Activated CD8-positive, alpha-beta T cell treated with anti-CD3 and anti-CD28 coated beads, Interleukin-2, amount 10 ng/mL, durations not matched to agents 7 days and 5 days (primary cell): ENCODE data around the gene CD69. TPM values are rescaled to one million over a fixed set of nuclear protein-coding genes. Genes with fewer than 3 reads are reported as not detected.

ENCODE experiments used
- ATAC-seq: fragments of 150-1000 bp; cut with Tn5 transposase; one replicate; pipeline ENCODE4 v1.10.0; 2021; ENCODE audit warnings: moderate library complexity
- CTCF ChIA-PET: fragments of 350-600 bp; sonication (Branson Sonifier 250); formaldehyde crosslinking; loops from one replicate; lab custom pipeline; 2021; ENCODE audit warnings: antibody characterized with exemption; lab: Charles Lee
- POLR2A ChIA-PET: fragments of 350-600 bp; sonication (Branson Sonifier 250); formaldehyde crosslinking; loops from one replicate; lab custom pipeline; 2021; ENCODE audit warnings: antibody characterized with exemption; lab: Charles Lee
- DNase-seq: peaks from one replicate; pipeline ENCODE4 v3.0.0-alpha.2; 2020
- H3K27ac Mint-ChIP-seq: one replicate; pipeline ENCODE4 v1.8.0; 2021; ENCODE audit warnings: mild to moderate bottlenecking, mixed read lengths
- H3K27me3 Mint-ChIP-seq: one replicate; pipeline ENCODE4 v1.8.0; 2021; ENCODE audit warnings: low read depth, mixed read lengths
- H3K36me3 Mint-ChIP-seq: one replicate; pipeline ENCODE4 v1.8.0; 2021; ENCODE audit warnings: low read depth, mixed read lengths
- H3K4me1 Mint-ChIP-seq: one replicate; pipeline ENCODE4 v1.8.0; 2021; ENCODE audit warnings: low read depth, mixed read lengths
- H3K4me3 Mint-ChIP-seq: one replicate; pipeline ENCODE4 v1.8.0; 2021; ENCODE audit warnings: mild to moderate bottlenecking, mixed read lengths
- H3K9me3 Mint-ChIP-seq: one replicate; pipeline ENCODE4 v1.8.0; 2022; ENCODE audit warnings: mixed read lengths; ENCODE audit not compliant: insufficient read depth
- total RNA-seq, 2 experiments: library from RNA; stranded (reverse); gene quantifications; one replicate each; pipeline ENCODE4 v1.2.3, GENCODE V29; 2021

Gene CD69
- total RNA-seq, 2 experiments from 2014 or later: 115 to 116 TPM

- POLR2A ChIA-PET: interaction anchor here (0.6 to 9.4 kb wide), 6 partner anchors 40 to 148 kb away, joined by 3 to 494 read pairs (median 4); partner anchors contain the start of genes CD69, CLEC2B and CLEC2D
- Mint-ChIP-seq H3K27ac (peak overlapping the region; percentile 86), H3K36me3 (peaks cover 17% of the 10 kb centered on the region), H3K9me3 (peaks cover 5% of the 10 kb centered on the region), H3K4me3 (peak overlapping the region; percentile 67), H3K4me1 (peaks cover 65% of the 10 kb centered on the region), H3K27me3 (no peaks in the 10 kb centered on the region)
- no peak for ATAC-seq
- CTCF ChIA-PET: interaction anchor here (1.3 to 10.7 kb wide), 5 partner anchors 14 to 126 kb away, joined by 3 to 855 read pairs (median 54); partner anchors contain the start of genes CD69 and CLEC2D
- no peak for DNase-seq
These were observed 35.2 kb upstream of the CD69 start for GRCh38 chr12:9795945-9796344.

GRCh38 chr12:9794484-9795093 lies 33.9 kb upstream of the CD69 start:
- CTCF ChIA-PET: interaction anchor here (0.9 to 10.7 kb wide), 4 partner anchors 14 to 52 kb away, joined by 3 to 855 read pairs (median 14); partner anchors contain the start of gene CD69
- POLR2A ChIA-PET: interaction anchor here (0.7 to 9.4 kb wide), 8 partner anchors 13 to 77 kb away, joined by 3 to 494 read pairs (median 4); partner anchors contain the start of genes CD69 and CLEC2B
- Mint-ChIP-seq H3K4me1 (peaks cover 67% of the 10 kb centered on the region), H3K4me3 (peak overlapping the region; percentile 67), H3K9me3 (peaks cover 13% of the 10 kb centered on the region), H3K27ac (peak overlapping the region; percentile 86), H3K36me3 (peaks cover 26% of the 10 kb centered on the region), H3K27me3 (no peaks in the 10 kb centered on the region)
- DNase-seq (no peak), ATAC-seq (peak; percentile 41)

- Mint-ChIP-seq H3K27me3 (no peaks in the 10 kb centered on the region), H3K36me3 (peaks cover 31% of the 10 kb centered on the region), H3K4me3 (peak overlapping the region; percentile 67), H3K4me1 (peaks cover 67% of the 10 kb centered on the region), H3K9me3 (peaks cover 13% of the 10 kb centered on the region), H3K27ac (peak overlapping the region; percentile 86)
- ChIA-PET CTCF (interaction anchor here (0.9 to 10.7 kb wide), 4 partner anchors 13 to 51 kb away, joined by 3 to 855 read pairs (median 14); partner anchors contain the start of gene CD69), POLR2A (interaction anchor here (0.7 to 9.4 kb wide), 5 partner anchors 20 to 78 kb away, joined by 3 to 494 read pairs (median 4); partner anchors contain the start of genes CD69 and CLEC2B)
- ATAC-seq: peak; percentile 8
- DNase-seq: no peak
These were observed 33.2 kb upstream of the CD69 start for GRCh38 chr12:9793779-9794395.

- Mint-ChIP-seq H3K27ac (peak overlapping the region; percentile 86), H3K36me3 (peaks cover 31% of the 10 kb centered on the region), H3K9me3 (peaks cover 13% of the 10 kb centered on the region), H3K4me1 (peaks cover 67% of the 10 kb centered on the region), H3K4me3 (peak overlapping the region; percentile 67), H3K27me3 (no peaks in the 10 kb centered on the region)
- ATAC-seq (peak; percentile 17), DNase-seq (no peak)
- ChIA-PET CTCF (interaction anchor here (0.8 to 1.7 kb wide), 6 partner anchors 21 to 50 kb away, joined by 3 to 8 read pairs (median 3); partner anchors contain the start of gene CD69), POLR2A (interaction anchor here (9.4 kb wide), 1 partner anchor 38 kb away, joined by 494 read pairs; the partner anchor contains the start of gene CD69)
These were observed 32.4 kb upstream of the CD69 start for GRCh38 chr12:9792961-9793617.

- DNase-seq: no peak
- CTCF ChIA-PET: interaction anchor here (0.8 to 1.7 kb wide), 6 partner anchors 22 to 50 kb away, joined by 3 to 8 read pairs (median 3); partner anchors contain the start of gene CD69
- Mint-ChIP-seq H3K36me3 (peaks cover 31% of the 10 kb centered on the region), H3K4me1 (peaks cover 70% of the 10 kb centered on the region), H3K27me3 (no peaks in the 10 kb centered on the region), H3K4me3 (no peak overlapping the region), H3K27ac (no peak overlapping the region), H3K9me3 (peaks cover 13% of the 10 kb centered on the region)
- POLR2A ChIA-PET: interaction anchor here (9.4 kb wide), 1 partner anchor 37 kb away, joined by 494 read pairs; the partner anchor contains the start of gene CD69
- ATAC-seq: no peak
These were observed 31.6 kb upstream of the CD69 start for GRCh38 chr12:9792185-9792900.

GRCh38 chr12:9786726-9787717 lies 26.3 kb upstream of the CD69 start:
- ATAC-seq (peak; percentile 20), DNase-seq (no peak)
- CTCF ChIA-PET: no interaction called here
- peaks cover 30% of the 10 kb centered on the region for H3K36me3 Mint-ChIP-seq
- peaks cover 43% of the 10 kb centered on the region for H3K4me1 Mint-ChIP-seq
- peaks cover 17% of the 10 kb centered on the region for H3K9me3 Mint-ChIP-seq
- POLR2A ChIA-PET: no interaction called here
- peak overlapping the region; percentile 67 for H3K4me3 Mint-ChIP-seq
- H3K27ac Mint-ChIP-seq: peak overlapping the region; percentile 84
- H3K27me3 Mint-ChIP-seq: no peaks in the 10 kb centered on the region

- Mint-ChIP-seq H3K4me3 (no peak overlapping the region), H3K4me1 (peaks cover 48% of the 10 kb centered on the region), H3K36me3 (peaks cover 24% of the 10 kb centered on the region), H3K9me3 (peaks cover 6% of the 10 kb centered on the region), H3K27me3 (no peaks in the 10 kb centered on the region), H3K27ac (no peak overlapping the region)
- no peak for ATAC-seq
- ChIA-PET CTCF (interaction anchor here (0.9 to 1.6 kb wide), 3 partner anchors 10 to 77 kb away, joined by 3 to 5 read pairs (median 3); no protein-coding TSS in a partner anchor), POLR2A (interaction anchor here (1.0 to 1.8 kb wide), 2 partner anchors 24 to 27 kb away, joined by 4 to 9 read pairs; no protein-coding TSS in a partner anchor)
- DNase-seq: no peak
These were observed 24.1 kb upstream of the CD69 start for GRCh38 chr12:9784816-9785215.

- Mint-ChIP-seq H3K27me3 (no peaks in the 10 kb centered on the region), H3K4me1 (peaks cover 53% of the 10 kb centered on the region), H3K9me3 (peaks cover 5% of the 10 kb centered on the region), H3K36me3 (peaks cover 25% of the 10 kb centered on the region), H3K4me3 (no peak overlapping the region), H3K27ac (no peak overlapping the region)
- DNase-seq (no peak), ATAC-seq (no peak)
- POLR2A ChIA-PET: interaction anchor here (0.6 to 1.8 kb wide), 3 partner anchors 23 to 137 kb away, joined by 3 to 9 read pairs (median 4); no protein-coding TSS in a partner anchor
- CTCF ChIA-PET: interaction anchor here (0.9 to 1.6 kb wide), 3 partner anchors 9 to 76 kb away, joined by 3 to 5 read pairs (median 3); no protein-coding TSS in a partner anchor
These were observed 23.6 kb upstream of the CD69 start for GRCh38 chr12:9784326-9784725.

GRCh38 chr12:9782547-9783382 lies 22.1 kb upstream of the CD69 start:
- ATAC-seq: no peak
- no peaks in the 10 kb centered on the region for H3K27me3 Mint-ChIP-seq
- no peak overlapping the region for H3K27ac Mint-ChIP-seq
- H3K9me3 Mint-ChIP-seq: peaks cover 5% of the 10 kb centered on the region
- peaks cover 32% of the 10 kb centered on the region for H3K36me3 Mint-ChIP-seq
- ChIA-PET POLR2A (no interaction called here), CTCF (interaction anchor here (0.6 to 1.7 kb wide), 2 partner anchors 8 to 14 kb away, joined by 3 read pairs; no protein-coding TSS in a partner anchor)
- H3K4me3 Mint-ChIP-seq: no peak overlapping the region
- peaks cover 62% of the 10 kb centered on the region for H3K4me1 Mint-ChIP-seq
- no peak for DNase-seq
